ENCODE measurements around the gene TTC22.
"Not testable (repeated sequence)": the region's sequence is repeated elsewhere in the genome, so short reads cannot be mapped to it uniquely, and the experiment has no call there.

TTC22 gene

GRCh38 chr1:54781023-54781723 lies 19.9 kb downstream of the TTC22 start:
- FAIRE-seq, result no peak

GRCh38 chr1:54777431-54777830 lies 23.7 kb downstream of the TTC22 start:
- FAIRE-seq, result no peak

GRCh38 chr1:54777011-54777410 lies 24.1 kb downstream of the TTC22 start:
- no peak for FAIRE-seq

GRCh38 chr1:54775828-54776721 lies 25.0 kb downstream of the TTC22 start:
- FAIRE-seq, result not testable (repeated sequence)

GRCh38 chr1:54774820-54775498 lies 26.2 kb downstream of the TTC22 start:
- FAIRE-seq, result no peak

- no peak for FAIRE-seq
These were observed 28.2 kb downstream of the TTC22 start for GRCh38 chr1:54772951-54773350.

GRCh38 chr1:54768093-54768492 lies 33.0 kb downstream of the TTC22 start:
- no peak for FAIRE-seq

GRCh38 chr1:54767526-54767925 lies 33.6 kb downstream of the TTC22 start:
- FAIRE-seq, result no peak

- FAIRE-seq, result no peak
These were observed 34.4 kb downstream of the TTC22 start for GRCh38 chr1:54766726-54767125.

GRCh38 chr1:54764922-54765561 lies 36.1 kb downstream of the TTC22 start:
- FAIRE-seq, result no peak

GRCh38 chr1:54764133-54764921 lies 36.8 kb downstream of the TTC22 start, which contains the start of gene PARS2:
PARS2 (minus strand) TSS chr1:54764523; CDS start chr1:54759161, 5,362 bp downstream.
- peak; percentile 97 for FAIRE-seq

GRCh38 chr1:54763816-54764132 lies 37.3 kb downstream of the TTC22 start:
- no peak for FAIRE-seq

GRCh38 chr1:54758678-54759348 lies 42.3 kb downstream of the TTC22 start:
- FAIRE-seq, result no peak

- no peak for FAIRE-seq
These were observed 43.3 kb downstream of the TTC22 start for GRCh38 chr1:54757833-54758232.

- no peak for FAIRE-seq
These were observed 46.4 kb downstream of the TTC22 start for GRCh38 chr1:54754486-54755285.

GRCh38 chr1:54754045-54754444 lies 47.1 kb downstream of the TTC22 start:
- FAIRE-seq, result no peak

- no peak for FAIRE-seq
These were observed 49.7 kb downstream of the TTC22 start for GRCh38 chr1:54751426-54751825.

- no peak for FAIRE-seq
These were observed 50.5 kb downstream of the TTC22 start for GRCh38 chr1:54750596-54750995.

GRCh38 chr1:54748094-54748835 lies 52.9 kb downstream of the TTC22 start:
- no peak for FAIRE-seq

- no peak for FAIRE-seq
These were observed 55.3 kb downstream of the TTC22 start for GRCh38 chr1:54745864-54746263.
